ENCODE data around the gene SLC9A9. TPM values are rescaled to one million over a fixed set of nuclear protein-coding genes. Genes with fewer than 3 reads are reported as not detected.
A peak's percentile ranks its signal among the peaks of the same experiment; 100 is the strongest.

Gene SLC9A9
- total RNA-seq, 1 experiment from 2014 or later = not detected

DNA sequence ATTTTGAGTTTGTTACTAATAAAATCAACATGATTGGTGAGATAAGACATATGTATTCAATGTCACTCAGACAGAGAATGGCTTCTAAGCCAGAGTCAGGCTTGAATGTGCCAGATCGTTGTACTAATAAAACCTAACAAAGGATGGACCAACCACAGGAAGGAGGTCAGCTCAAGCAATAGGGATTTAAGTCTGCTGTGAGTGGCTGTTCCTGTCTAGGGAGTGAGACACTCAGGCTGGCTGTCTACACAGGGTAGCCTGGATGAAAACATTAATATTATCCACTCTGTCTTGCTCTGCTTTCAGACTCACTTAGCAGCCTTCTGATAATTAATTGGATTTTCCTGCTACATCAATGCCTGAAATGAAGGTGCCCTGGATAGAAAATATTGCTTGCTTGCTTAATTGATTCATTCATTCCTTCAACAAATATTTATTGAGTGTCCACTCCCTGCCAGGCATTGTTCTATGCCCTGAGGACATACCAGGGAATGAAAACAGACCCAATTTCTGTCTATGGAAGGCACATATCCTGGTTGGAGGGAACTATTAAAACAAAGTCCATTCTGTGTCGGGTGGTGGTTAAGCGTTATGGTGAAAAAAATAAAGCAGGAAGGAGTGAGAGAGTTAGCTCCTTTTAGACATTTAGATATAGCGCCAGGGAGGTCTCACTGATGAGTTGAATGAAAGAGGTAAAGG, 489.3 kb downstream of the SLC9A9 start:
- DNase-seq (ENCODE audit: low read depth) = no peak

- no peak for DNase-seq (ENCODE audit: low read depth)
These were observed 490.0 kb downstream of the SLC9A9 start for GRCh38 chr3:143358155-143358792.

DNA sequence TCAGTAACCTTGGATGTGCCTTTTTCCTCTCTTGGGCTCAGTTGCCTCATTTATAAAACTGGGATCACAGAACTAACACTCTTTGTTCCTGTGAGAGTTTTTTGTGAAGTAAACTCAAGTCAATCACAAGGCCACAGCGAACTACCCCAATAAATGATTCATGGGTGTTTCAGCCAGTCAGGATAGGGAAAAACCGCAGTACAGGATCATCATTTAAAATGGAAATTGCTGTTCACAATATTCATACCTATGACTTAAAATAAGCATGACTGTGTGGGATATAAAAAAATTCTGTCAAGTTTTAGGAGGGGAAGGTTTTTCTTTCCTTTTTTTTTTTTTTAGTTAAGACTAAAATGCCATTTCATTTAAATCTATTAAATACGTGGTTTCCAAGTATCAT, 490.6 kb downstream of the SLC9A9 start:
- DNase-seq (ENCODE audit: low read depth) = no peak

DNA sequence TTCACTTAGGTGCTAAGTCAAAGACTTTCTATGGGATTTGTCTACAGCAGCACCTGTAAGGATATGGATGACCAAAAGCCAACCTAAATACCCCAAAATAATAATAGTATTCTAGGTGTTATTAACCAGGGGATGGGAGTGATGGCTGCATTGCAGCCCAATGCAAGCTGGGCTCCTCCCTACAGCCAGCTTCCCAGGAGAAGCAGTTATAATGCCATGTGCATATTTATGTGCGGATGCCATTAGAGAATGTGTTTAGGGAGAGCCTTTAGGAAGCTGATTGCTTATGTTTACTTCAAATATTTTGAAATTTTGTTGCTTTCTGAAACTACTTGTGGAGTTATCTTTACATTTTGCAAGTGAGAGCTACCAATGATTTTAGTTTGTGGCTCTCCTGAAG, 491.4 kb downstream of the SLC9A9 start:
- no peak for DNase-seq (ENCODE audit: low read depth)

- no peak for DNase-seq (ENCODE audit: low read depth)
These were observed 493.9 kb downstream of the SLC9A9 start for GRCh38 chr3:143354342-143354741.

GRCh38 chr3:143352850-143353550, 495.3 kb downstream of the SLC9A9 start:
- DNase-seq (ENCODE audit: low read depth) = no peak

DNA sequence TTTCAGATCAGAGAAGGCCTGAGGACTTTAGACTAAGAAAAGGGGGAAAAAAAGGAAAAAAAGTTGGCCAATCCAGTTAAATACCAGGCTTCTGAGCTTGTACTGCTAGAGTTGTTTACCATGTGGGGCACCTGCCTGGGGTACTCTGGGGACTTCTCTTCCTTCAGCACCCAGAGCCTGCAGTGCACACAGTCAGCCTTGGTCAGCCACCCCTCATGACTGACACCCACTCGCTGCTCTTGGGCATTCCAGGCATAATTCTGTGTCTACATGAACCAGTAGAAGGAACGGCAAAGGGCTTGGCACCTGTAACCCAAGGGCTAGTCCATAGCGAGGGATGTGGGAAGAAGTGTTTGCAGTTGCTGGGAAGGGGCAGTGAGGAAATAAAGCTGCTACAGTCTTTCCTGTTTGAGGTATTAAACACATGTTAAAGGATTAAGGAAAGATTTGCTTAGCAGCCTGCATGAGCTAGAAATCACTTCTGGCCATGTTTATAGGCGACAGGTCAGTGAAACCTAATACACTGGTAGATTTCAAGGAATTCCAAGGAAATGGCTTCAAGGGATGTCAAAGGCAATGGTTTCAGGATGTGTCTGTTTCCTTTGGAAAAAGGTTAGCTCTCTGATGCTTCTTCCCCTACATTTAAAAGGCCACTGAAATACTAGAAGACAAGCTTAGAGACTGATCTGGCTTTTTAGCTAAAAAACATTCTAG, 496.2 kb downstream of the SLC9A9 start:
- DNase-seq (ENCODE audit: low read depth) = no peak

DNA sequence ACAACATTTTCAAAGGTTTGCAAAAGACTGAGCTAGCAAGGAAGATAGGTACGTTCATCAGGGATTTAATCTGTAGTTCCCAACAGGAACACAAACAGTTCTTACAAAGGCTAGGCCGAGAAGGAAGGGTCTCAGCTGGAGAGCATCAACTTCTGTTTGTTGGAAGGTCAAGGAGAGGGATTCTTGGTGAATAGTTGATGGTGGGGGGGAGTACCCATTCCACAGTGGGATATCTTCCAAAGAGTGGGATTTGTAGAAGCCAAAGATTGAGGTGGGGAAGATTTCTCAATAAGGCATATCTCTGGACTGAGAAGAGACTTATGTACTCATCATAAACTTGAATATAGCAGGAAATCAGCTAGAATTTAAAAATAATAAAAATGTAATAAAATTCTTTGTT, 496.9 kb downstream of the SLC9A9 start:
- no peak for DNase-seq (ENCODE audit: low read depth)

DNA sequence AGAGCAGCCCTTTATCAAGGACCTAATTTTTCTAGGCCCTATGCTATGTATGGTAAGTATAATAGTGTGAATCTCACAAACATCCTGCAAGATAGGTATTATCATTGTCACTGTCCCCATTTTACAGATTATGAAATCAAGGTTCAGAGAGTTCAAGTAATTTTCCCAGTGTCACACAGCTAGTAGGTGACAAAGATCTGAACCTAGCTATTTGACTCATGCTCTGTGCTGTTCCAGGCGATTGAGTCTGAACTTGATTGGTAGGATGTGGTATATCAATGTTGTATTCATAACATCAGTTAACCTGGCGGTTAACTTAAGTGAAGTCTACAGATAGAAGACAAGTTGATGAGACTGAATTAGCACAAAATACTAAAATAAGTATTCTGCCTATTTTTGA, 498.8 kb downstream of the SLC9A9 start:
- DNase-seq (ENCODE audit: low read depth) = no peak

- DNase-seq (ENCODE audit: low read depth) = no peak
These were observed 499.6 kb downstream of the SLC9A9 start for GRCh38 chr3:143348486-143349327.

- DNase-seq (ENCODE audit: low read depth) = no peak
These were observed 503.6 kb downstream of the SLC9A9 start for GRCh38 chr3:143344516-143345165.

- DNase-seq (ENCODE audit: low read depth) = no peak
These were observed 504.3 kb downstream of the SLC9A9 start for GRCh38 chr3:143343944-143344343.

DNA sequence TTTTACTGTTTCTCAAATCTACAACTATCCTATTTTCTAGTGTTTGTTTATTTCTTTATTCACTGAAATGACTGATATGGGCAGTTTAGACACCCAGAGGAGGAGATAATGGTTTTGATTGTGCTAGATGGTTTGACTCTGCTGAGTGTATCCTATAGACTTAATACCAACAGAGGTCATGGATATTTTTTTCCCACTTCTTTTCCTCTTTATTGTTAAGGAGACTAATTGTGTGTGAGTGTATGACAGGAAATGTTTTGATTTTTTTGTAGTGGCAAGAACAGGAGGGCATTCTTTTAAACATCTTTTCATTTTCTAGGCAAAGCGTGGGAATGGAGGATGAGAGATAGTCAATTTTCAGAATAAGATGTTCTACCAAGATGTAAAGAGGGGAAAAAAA, 505.2 kb downstream of the SLC9A9 start:
- DNase-seq (ENCODE audit: low read depth) = no peak

- no peak for DNase-seq (ENCODE audit: low read depth)
These were observed 508.8 kb downstream of the SLC9A9 start for GRCh38 chr3:143339451-143339850.

GRCh38 chr3:143337387-143337786, 510.9 kb downstream of the SLC9A9 start:
- peak; percentile 40 for DNase-seq (ENCODE audit: low read depth)

DNA sequence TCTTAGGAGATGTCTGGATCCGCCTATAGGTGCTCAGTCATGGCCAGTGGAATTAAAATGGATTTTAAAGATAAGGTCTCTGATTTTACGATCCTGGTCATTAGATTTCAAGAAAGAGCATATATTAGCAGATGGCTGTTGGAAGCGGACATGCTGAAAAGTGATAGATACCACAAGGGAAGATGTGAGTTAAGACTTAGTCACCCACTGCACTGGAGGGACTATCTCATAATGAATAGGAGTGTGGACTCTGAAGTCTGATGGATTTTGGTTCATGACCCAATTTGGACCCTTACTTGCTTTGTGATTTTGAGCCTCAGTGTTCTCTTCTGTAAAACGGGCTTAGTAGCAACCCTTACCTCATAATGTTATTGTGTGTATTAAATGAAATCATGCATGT, 514.0 kb downstream of the SLC9A9 start:
- DNase-seq (ENCODE audit: low read depth) = no peak

GRCh38 chr3:143333367-143333766, 514.9 kb downstream of the SLC9A9 start:
- DNase-seq (ENCODE audit: low read depth) = no peak

GRCh38 chr3:143332026-143332425, 516.2 kb downstream of the SLC9A9 start:
- DNase-seq (ENCODE audit: low read depth) = no peak

DNA sequence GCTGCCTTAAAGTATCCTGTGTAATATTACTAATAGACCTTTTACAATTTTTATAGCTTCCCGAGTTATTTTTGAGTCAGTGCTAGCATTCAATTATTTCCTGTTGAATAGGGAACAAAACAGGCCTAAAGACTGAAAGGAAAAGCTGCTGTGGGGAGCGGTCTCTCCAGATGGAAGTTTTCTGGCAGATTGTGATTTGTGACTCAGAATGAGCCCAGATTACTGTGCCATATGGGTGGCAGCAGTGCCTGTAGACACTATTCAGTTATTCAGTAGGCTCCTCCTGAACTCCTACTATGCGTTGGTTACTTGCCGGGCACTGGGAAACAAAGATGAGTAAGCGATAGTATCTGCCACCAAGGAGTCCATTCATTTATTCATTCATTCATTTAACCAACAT, 516.9 kb downstream of the SLC9A9 start:
- no peak for DNase-seq (ENCODE audit: low read depth)

GRCh38 chr3:143330296-143330868, 517.9 kb downstream of the SLC9A9 start:
- no peak for DNase-seq (ENCODE audit: low read depth)

Measured in Daoy (cell line).